Mucosa of descending colon (tissue), 3 donors: Measurements from ENCODE around the gene TBC1D19. TPM values are rescaled to one million over a fixed set of nuclear protein-coding genes. Genes with fewer than 3 reads are reported as not detected.
"Not testable (repeated sequence)": the region's sequence is repeated elsewhere in the genome, so short reads cannot be mapped to it uniquely, and the experiment has no call there.

Experiments used
- ATAC-seq: fragments of 200-7000 bp; cut with Tn5 transposase; one replicate; pipeline ENCODE4 v1.9.1; 2020; ENCODE audit warnings: mild to moderate bottlenecking, moderate library complexity
- DNase-seq, 3 donors: peaks; one replicate each; pipeline ENCODE4 v3.0.0-alpha.2; 2020
- H3K36me3 ChIP-seq: fragments of 200-600 bp; one replicate; pipeline ENCODE4 v1.8.0; 2021; ENCODE audit warnings: low read depth, mild to moderate bottlenecking
- H3K4me1 ChIP-seq: fragments of 200-600 bp; one replicate; pipeline ENCODE4 v1.8.0; 2021; ENCODE audit warnings: low read depth, mild to moderate bottlenecking
- H3K4me3 ChIP-seq: fragments of 200-600 bp; one replicate; pipeline ENCODE4 v1.8.0; 2021; ENCODE audit warnings: mild to moderate bottlenecking
- H3K9me3 ChIP-seq: fragments of 200-600 bp; one replicate; pipeline ENCODE4 v1.8.0; 2021; ENCODE audit warnings: mild to moderate bottlenecking
- intact Hi-C, 2 donors: fragments of 100-400 bp; cut with DNase I in 1 of 2; cut with micrococcal nuclease in 1 of 2; formaldehyde crosslinking; loops; one replicate each; pipeline versions ENCODE4 v1.11.0 to v1.11.1; 2022; cut with DNase I, micrococcal nuclease
- total RNA-seq, 3 donors: library from RNA; stranded (reverse); fragmentation: NEBNext Ultra II Directional in 2 of 3; extraction: Animal tissue kit (Norgen Biotek cat#: 25700) in 2 of 3; gene quantifications; one replicate each; pipeline versions ENCODE4 v1.2.1 to v1.2.4, GENCODE V29; 2021 to 2023
- TF ChIP-seq, protein P1 (sequence below): fragments of 200-600 bp; IDR thresholded peaks from one replicate; pipeline ENCODE4 v1.8.0; 2022; ENCODE audit warnings: antibody characterized with exemption, mild to moderate bottlenecking
- donor health status: DM: no; HTN: no; CAD: no; lungs with moderate emphysema.
- donor health status: DM: no; HTN: no; CAD: no.
- donor health status: DM: no; HTN: yes; CAD: no.

TBC1D19 gene
- total RNA-seq, 3 donors from 2014 or later: 3.7 to 11.6 (median 6.8) TPM

GRCh38 chr4:26584725-26585124 lies 841 bp downstream of the TBC1D19 start:
- H3K4me3 ChIP-seq: no peak overlapping the region
- intact Hi-C loops: loop anchor here in 1 of 2 donors (10.0 kb wide), 1 partner anchor 130 kb away; no protein-coding TSS in a partner anchor

GRCh38 chr4:26589705-26590104 lies 5.8 kb downstream of the TBC1D19 start:
- TF ChIP-seq, protein P1, sequence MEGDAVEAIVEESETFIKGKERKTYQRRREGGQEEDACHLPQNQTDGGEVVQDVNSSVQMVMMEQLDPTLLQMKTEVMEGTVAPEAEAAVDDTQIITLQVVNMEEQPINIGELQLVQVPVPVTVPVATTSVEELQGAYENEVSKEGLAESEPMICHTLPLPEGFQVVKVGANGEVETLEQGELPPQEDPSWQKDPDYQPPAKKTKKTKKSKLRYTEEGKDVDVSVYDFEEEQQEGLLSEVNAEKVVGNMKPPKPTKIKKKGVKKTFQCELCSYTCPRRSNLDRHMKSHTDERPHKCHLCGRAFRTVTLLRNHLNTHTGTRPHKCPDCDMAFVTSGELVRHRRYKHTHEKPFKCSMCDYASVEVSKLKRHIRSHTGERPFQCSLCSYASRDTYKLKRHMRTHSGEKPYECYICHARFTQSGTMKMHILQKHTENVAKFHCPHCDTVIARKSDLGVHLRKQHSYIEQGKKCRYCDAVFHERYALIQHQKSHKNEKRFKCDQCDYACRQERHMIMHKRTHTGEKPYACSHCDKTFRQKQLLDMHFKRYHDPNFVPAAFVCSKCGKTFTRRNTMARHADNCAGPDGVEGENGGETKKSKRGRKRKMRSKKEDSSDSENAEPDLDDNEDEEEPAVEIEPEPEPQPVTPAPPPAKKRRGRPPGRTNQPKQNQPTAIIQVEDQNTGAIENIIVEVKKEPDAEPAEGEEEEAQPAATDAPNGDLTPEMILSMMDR: no peak
- intact Hi-C loops: loop anchor here in 1 of 2 donors (10.0 kb wide), 1 partner anchor 135 kb away; no protein-coding TSS in a partner anchor
- no peaks in the 10 kb centered on the region for H3K36me3 ChIP-seq
- no peaks in the 10 kb centered on the region for H3K9me3 ChIP-seq
- ATAC-seq (no peak), DNase-seq (no peak)
- peaks cover 2% of the 10 kb centered on the region for H3K4me1 ChIP-seq
- no peak overlapping the region for H3K4me3 ChIP-seq

More at GRCh38 chr4:26584725-26585124, 841 bp downstream of the TBC1D19 start:
- TF ChIP-seq, protein P1: no peak
- ATAC-seq: no peak
- peaks cover 5% of the 10 kb centered on the region for H3K4me1 ChIP-seq
- no peak for DNase-seq
- H3K36me3 ChIP-seq: no peaks in the 10 kb centered on the region
- no peaks in the 10 kb centered on the region for H3K9me3 ChIP-seq

DNA sequence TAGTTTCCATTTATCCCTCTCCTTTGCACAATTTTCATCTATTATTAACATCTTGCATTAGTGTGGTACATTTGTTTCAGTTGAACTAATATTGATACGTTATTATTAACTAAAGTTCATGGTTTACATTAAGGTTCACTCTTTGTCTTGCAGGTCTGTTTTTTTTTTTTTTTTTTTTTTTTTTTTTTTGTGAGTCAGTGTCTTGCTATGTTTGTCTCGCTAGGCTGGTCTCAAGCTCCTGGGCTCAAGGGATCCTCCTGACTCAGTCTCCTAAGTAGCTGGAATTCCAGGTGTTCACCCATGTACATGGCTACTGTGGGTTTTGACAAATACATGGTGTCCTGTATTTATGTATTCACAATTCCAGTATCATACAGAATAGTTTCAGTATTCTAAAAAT lies 6.8 kb downstream of the TBC1D19 start:
- intact Hi-C loops: no loop called here
- ATAC-seq: no peak

GRCh38 chr4:26593557-26593956 lies 9.7 kb downstream of the TBC1D19 start:
- H3K36me3 ChIP-seq, intact Hi-C loops, H3K4me3 ChIP-seq, H3K4me1 ChIP-seq, ATAC-seq, DNase-seq, H3K9me3 ChIP-seq: not testable (repeated sequence)

More for the DNA sequence above, 6.8 kb downstream of the TBC1D19 start:
- H3K36me3 ChIP-seq: no peaks in the 10 kb centered on the region
- no peaks in the 10 kb centered on the region for H3K9me3 ChIP-seq
- H3K4me3 ChIP-seq: no peak overlapping the region
- no peaks in the 10 kb centered on the region for H3K4me1 ChIP-seq
- TF ChIP-seq, protein P1: no peak
- no peak for DNase-seq

DNA sequence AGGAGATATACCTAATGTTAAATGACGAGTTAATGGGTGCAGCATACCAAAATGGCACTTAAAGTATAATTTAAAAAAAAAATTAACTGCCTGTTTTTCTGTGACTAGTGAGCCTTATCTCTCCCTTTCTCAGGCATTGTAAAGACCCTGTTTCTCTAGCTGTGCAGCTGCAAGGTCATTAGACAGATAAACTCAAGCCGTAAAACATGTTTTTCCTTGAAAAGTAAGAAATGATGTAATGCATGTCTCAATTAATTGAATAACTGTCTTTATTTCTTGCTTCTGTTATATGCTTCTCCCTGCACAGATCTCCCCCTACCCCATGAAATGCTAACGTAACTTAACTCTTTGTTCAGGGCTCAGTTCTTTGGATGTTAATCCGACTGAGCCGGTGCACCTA lies 10.5 kb downstream of the TBC1D19 start:
- Histone ChIP-seq H3K4me1 (no peaks in the 10 kb centered on the region), H3K4me3 (no peak overlapping the region), H3K36me3 (no peaks in the 10 kb centered on the region), H3K9me3 (no peaks in the 10 kb centered on the region)
- TF ChIP-seq, protein P1: no peak
- intact Hi-C loops: no loop called here
- ATAC-seq (no peak), DNase-seq (no peak)

DNA sequence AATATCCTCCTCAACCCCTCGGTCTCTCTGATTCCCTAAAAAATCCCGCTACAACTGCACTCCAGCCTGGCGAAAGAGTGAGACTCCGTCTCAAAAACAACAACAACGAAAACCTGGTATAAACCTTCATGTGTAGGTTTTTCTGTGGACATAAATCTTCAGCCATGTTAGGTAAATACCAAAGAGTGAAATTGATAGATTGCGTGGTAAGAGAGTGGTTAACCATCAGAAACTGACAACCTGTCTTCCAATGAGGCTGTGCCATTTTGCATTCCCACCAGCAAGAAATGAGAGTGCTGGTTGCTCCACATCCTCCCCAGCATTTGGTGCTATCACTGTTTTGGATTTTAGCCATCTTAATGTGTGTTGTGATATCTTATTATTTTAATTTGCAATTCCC lies 10.9 kb downstream of the TBC1D19 start:
- intact Hi-C loops: no loop called here
- TF ChIP-seq, protein P1: no peak

More for the DNA sequence above, 10.9 kb downstream of the TBC1D19 start:
- Histone ChIP-seq H3K9me3 (no peaks in the 10 kb centered on the region), H3K36me3 (no peaks in the 10 kb centered on the region), H3K4me1 (no peaks in the 10 kb centered on the region), H3K4me3 (no peak overlapping the region)
- no peak for ATAC-seq
- no peak for DNase-seq
